ENCODE measurements around the gene FAM227B. TPM values are rescaled to one million over a fixed set of nuclear protein-coding genes. Genes with fewer than 3 reads are reported as not detected.

Gene FAM227B
- total and polyA plus RNA-seq, 7 donors: 2.7 to 11.9 (median 6.9) TPM

GRCh38 chr15:49314716-49315115 is 305.9 kb downstream of the FAM227B start:
- Histone ChIP-seq H3K36me3 (ENCODE audit: insufficient read depth in 1 of 2, low read depth in 1 of 2) (peaks cover 0 to 3% of the 10 kb centered on the region in 2 donors), H3K9me3 (no peaks in the 10 kb centered on the region), H3K27ac (no peak overlapping the region), H3K27me3 (ENCODE audit: insufficient read depth in 3 of 3, low read length in 2 of 3) (no peaks in the 10 kb centered on the region), H3K4me1 (peaks cover 24% of the 10 kb centered on the region), H3K4me3 (no peak overlapping the region)
- ATAC-seq (peak in 2 of 4 donors; percentile 43 to 59), DNase-seq (peak in 1 of 2 donors; percentile 14)
- TF ChIP-seq CTCF (IDR thresholded peaks at IDR 0.05): no peak
- 20 to 57% (median 31%) methylated on average over 1 of the region's 1 CpG for WGBS, 3 donors
- intact Hi-C loops (cut with DNase I): no loop called here

GRCh38 chr15:49313650-49314049 is 307.0 kb downstream of the FAM227B start:
- intact Hi-C loops (cut with DNase I): no loop called here
- H3K27ac ChIP-seq: no peak overlapping the region

GRCh38 chr15:49309889-49310288 is 310.7 kb downstream of the FAM227B start:
- H3K4me1 ChIP-seq: peaks cover 35% of the 10 kb centered on the region
- no peaks in the 10 kb centered on the region for H3K36me3 ChIP-seq (ENCODE audit: insufficient read depth in 1 of 2, low read depth in 1 of 2)
- H3K4me3 ChIP-seq: no peak overlapping the region
- H3K27me3 ChIP-seq (ENCODE audit: insufficient read depth in 3 of 3, low read length in 2 of 3): no peaks in the 10 kb centered on the region
- no peak overlapping the region for H3K27ac ChIP-seq
- H3K9me3 ChIP-seq: no peaks in the 10 kb centered on the region
- intact Hi-C loops (cut with DNase I): no loop called here
- TF ChIP-seq CTCF (IDR thresholded peaks at IDR 0.05): no peak
- DNase-seq (no peak), ATAC-seq (peak in 1 of 4 donors; percentile 51)

More at GRCh38 chr15:49313650-49314049, 307.0 kb downstream of the FAM227B start:
- no peak for TF ChIP-seq CTCF (IDR thresholded peaks at IDR 0.05)
- Histone ChIP-seq H3K4me3 (no peak overlapping the region), H3K9me3 (no peaks in the 10 kb centered on the region), H3K36me3 (ENCODE audit: insufficient read depth in 1 of 2, low read depth in 1 of 2) (no peaks in the 10 kb centered on the region), H3K4me1 (peaks cover 34% of the 10 kb centered on the region), H3K27me3 (ENCODE audit: insufficient read depth in 3 of 3, low read length in 2 of 3) (no peaks in the 10 kb centered on the region)
- ATAC-seq (peak; percentile 80 to 96 (median 85)), DNase-seq (no peak)
- WGBS, 3 donors: 89 to 97% (median 96%) methylated on average over 1 of the region's 1 CpG

GRCh38 chr15:49308686-49309085 is 311.9 kb downstream of the FAM227B start:
- WGBS, 3 donors: 51 to 52% (median 52%) methylated on average over 2 of the region's 2 CpGs
- no peak overlapping the region for H3K27ac ChIP-seq
- DNase-seq (no peak), ATAC-seq (peak in 2 of 4 donors; percentile 38 to 39)
- peaks cover 0 to 11% of the 10 kb centered on the region in 2 donors for H3K36me3 ChIP-seq (ENCODE audit: insufficient read depth in 1 of 2, low read depth in 1 of 2)
- peaks cover 23% of the 10 kb centered on the region for H3K4me1 ChIP-seq
- no peaks in the 10 kb centered on the region for H3K9me3 ChIP-seq
- no peak for TF ChIP-seq CTCF (IDR thresholded peaks at IDR 0.05)
- H3K27me3 ChIP-seq (ENCODE audit: insufficient read depth in 3 of 3, low read length in 2 of 3): no peaks in the 10 kb centered on the region
- H3K4me3 ChIP-seq: no peak overlapping the region
- intact Hi-C loops (cut with DNase I): no loop called here

GRCh38 chr15:49306551-49306950 is 314.1 kb downstream of the FAM227B start:
- Histone ChIP-seq H3K27me3 (ENCODE audit: insufficient read depth in 3 of 3, low read length in 2 of 3) (no peaks in the 10 kb centered on the region), H3K9me3 (no peaks in the 10 kb centered on the region), H3K4me3 (no peak overlapping the region), H3K4me1 (peaks cover 16% of the 10 kb centered on the region), H3K36me3 (ENCODE audit: insufficient read depth in 1 of 2, low read depth in 1 of 2) (peaks cover 0 to 11% of the 10 kb centered on the region in 2 donors), H3K27ac (no peak overlapping the region)
- DNase-seq (no peak), ATAC-seq (no peak)
- 76 to 90% (median 83%) methylated on average over 1 of the region's 1 CpG for WGBS, 3 donors
- TF ChIP-seq CTCF (IDR thresholded peaks at IDR 0.05): no peak
- intact Hi-C loops (cut with DNase I): no loop called here
